NCI-H1417 treated with DMSO at 0.1 percent for 48 hours (cell line): Measurements from ENCODE around the gene KAT6B.
"Not testable (repeated sequence)": the region's sequence is repeated elsewhere in the genome, so short reads cannot be mapped to it uniquely, and the experiment has no call there.

Experiments used
- DNase-seq: peaks from one replicate; lab custom pipeline; 2025; lab: John Stamatoyannopoulos, UW

The KAT6B gene

GRCh38 chr10:74826142-74827044 is at the start of gene KAT6B:
Gene KAT6B (plus strand): TSS chr10:74826600. CDS start chr10:74842858, 16,258 bp downstream.
- peak; percentile 94 for DNase-seq

GRCh38 chr10:74778436-74779094 is 47.8 kb upstream of the KAT6B start:
- DNase-seq, result no peak

DNA sequence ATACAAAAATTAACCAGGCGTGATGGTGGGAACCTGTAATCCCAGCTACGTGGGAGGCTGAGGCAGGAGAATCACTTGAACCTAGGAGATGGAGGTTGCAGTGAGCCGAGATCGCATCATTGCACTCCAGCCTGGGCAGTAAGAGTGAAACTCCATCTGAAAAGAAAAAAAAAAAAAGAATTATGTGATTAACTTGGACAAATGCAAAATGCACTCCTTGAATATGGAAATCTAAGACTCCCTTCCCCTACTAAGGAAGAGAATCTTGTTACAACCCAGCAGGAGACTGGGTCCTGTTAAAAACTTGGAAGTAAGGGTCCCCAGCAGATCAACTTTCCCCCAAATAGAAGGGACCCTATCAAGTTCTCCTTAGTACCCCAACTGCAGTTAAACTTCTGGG is 44.5 kb upstream of the KAT6B start:
- not testable (repeated sequence) for DNase-seq

DNA sequence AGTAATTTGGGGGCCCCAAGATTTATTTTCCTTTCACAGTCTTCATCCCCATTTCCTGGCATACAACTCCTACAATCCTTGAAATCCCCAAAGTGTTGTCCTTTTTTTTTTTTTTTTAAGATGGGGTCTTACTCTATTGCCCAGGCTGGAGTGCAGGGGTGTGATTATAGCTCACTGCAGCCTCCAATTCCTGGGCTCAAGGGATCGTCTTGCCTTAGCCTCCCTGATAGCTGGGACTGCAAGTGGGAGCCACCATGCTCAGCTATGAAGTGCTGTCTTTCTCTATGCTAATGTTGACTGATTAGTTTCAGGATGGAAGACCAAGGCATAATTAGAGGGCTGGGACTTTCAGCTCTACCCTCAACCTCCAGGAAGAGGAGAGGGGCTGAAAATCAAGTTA is 41.9 kb upstream of the KAT6B start:
- no peak for DNase-seq

DNA sequence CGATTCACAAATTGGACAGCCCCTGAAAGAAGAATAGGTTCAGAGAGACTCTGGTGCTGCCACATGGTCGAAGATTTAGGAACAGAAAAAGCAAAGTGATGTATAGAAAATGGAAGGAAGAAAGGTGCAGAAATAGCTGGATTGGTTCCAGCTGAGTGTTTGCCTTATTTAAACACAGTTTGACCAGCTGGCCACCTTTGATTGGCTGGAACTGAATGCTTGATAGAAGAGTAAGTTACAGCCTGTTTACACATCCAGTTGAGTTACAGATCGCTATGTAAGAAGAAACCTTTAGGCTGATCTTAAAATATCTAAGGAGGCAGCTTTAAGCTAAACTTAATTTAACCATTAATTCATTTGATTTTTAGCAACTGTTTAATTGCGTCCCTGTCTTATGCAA is 40.3 kb upstream of the KAT6B start:
- DNase-seq, result no peak

- DNase-seq, result no peak
Observed at GRCh38 chr10:74787457-74787856, 38.9 kb upstream of the KAT6B start.

DNA sequence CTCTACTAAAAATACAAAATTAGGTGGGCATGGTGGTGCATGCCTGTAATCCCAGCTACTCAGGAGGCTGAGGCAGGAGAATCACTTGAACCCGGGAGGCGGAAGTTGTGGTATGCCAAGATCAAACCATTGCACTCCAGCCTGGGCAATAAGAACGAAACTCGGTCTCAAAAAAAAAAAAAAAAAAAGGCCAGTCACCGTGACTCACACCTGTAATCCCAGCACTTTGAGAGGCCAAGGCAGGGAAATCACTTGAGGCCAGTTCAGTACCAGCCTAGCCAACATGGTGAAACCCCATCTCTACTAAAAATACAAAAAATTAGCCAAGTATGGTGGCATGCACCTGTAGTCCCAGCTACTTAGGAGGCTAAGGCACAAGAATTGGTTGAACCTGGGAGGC is 34.4 kb upstream of the KAT6B start:
- not testable (repeated sequence) for DNase-seq

- DNase-seq, result no peak
Observed at GRCh38 chr10:74792726-74793125, 33.7 kb upstream of the KAT6B start.

GRCh38 chr10:74793240-74793639 is 33.2 kb upstream of the KAT6B start:
- DNase-seq, result not testable (repeated sequence)

- DNase-seq, result no peak
Observed at GRCh38 chr10:74794531-74794930, 31.9 kb upstream of the KAT6B start.

DNA sequence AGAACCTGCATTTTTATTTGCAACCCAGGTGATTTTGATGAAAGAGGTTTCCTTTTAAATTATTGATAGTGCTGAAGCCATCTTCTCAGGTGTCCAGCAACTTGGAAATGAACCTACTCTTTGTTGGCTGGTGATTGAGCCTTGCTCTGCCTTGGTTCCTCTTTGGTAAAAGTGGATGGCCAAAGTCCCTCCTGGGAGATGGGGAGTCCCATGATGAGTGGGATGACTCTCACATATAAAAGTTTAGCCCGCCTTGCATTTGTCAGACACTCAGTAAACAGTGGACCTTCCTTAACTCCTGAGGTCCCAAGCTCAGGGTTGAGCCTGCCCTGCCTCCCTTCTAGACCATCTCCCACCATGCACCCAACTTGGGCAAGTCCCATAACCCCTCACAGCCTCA is 28.9 kb upstream of the KAT6B start:
- no peak for DNase-seq

DNA sequence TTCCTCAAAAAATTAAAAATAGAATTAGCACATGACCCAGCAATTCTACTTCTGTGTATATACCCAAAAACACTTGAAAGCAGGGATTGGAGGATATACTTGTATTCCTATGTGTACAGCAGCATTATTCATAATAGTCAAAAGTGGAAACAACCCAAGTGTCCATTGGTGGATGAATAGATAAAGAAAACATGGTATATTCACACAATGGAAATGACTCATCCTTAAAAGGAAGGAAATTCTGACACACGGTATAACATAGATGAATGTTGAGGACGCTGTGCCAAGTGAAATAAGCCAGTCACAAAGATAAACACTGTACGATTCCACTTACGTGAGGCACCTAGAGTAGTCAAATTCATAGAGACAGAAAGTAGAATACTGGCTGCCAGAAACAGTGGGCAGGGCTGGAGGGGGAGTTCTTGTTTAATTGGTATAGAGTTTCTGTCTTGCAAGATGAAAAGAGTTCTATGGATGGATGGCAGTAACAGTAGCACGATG is 26.6 kb upstream of the KAT6B start:
- no peak for DNase-seq

GRCh38 chr10:74801447-74801846 is 25.0 kb upstream of the KAT6B start:
- DNase-seq, result no peak

DNA sequence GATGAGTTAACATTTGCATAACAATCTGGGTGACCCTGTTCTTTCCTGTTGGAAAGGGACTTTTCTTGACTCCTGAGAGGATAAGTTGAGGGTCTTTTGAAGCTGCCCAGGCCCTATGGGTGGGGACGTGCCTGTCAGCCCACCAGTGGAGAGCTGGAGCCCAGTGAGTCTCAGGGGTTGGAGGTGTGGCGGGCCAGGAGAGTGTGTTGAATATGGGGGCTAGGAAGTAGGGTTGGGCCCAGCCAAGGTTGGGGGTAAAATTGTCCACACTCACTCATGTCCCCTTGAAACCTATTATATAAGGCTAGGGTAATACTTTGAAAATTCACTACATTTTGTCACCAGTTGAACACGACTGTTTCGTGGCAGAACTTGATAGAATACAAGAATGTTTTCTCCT is 17.9 kb upstream of the KAT6B start:
- DNase-seq, result no peak

DNA sequence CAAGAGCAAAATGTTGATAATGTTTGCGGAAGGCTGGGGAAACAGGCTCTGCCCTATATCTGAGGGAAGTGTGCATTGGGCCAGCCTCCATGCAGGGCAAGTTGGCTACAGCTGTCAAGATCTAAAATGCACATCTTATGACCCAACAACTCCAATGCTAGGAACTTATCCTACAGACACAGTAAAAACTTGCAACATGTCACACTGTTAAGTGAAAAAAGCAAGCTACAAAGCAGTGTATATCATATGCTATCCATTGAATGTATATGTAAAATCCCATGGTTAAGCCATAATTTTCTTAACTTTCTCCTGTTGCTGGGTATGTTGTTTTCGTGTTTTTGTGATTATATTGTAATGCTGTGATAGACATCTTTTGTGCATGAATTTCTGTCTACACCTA is 16.3 kb upstream of the KAT6B start:
- DNase-seq, result no peak

DNA sequence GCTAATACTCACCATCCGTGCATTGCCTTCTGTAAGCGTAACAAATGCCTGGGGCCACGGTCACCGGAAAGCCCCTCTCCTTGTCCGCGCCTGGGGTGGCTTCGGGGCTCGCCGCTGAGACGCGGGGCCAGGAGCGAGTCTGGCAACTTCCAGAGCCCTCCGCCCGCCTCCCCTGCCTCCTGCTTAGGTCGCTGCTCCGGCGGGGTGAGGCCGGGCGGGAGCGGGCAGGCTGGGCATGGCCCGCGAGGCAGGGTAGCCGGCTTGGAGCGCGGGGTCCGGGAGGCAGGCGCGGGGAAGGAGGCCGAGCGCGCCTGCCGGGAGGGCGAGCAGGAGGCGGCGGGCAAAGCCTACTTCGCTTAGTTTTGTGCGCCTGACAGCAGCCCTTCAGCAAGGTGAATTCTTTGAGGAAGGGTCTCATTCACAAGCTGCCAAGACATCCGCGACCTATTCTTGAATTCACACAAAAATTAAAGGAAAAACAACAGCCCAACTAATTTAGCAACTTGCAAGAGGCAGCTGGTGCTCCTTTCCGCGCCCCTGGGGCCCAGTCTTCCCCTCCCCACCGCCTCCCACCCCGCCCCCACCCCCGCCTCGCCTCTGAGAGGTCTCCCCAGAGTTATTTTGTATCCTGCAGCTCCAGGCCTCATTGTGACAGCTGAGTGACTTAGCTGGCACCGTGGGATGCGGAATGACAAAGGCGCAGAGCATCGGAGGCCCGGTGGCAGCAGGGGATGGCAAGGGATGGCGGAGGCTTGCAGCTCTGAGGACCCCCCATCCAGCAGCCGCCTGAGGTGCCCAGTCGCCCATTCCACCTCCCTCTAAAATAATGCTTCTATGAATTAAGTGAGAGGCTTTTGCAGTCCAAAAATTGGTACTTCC is 12.8 kb upstream of the KAT6B start:
- no peak for DNase-seq

DNA sequence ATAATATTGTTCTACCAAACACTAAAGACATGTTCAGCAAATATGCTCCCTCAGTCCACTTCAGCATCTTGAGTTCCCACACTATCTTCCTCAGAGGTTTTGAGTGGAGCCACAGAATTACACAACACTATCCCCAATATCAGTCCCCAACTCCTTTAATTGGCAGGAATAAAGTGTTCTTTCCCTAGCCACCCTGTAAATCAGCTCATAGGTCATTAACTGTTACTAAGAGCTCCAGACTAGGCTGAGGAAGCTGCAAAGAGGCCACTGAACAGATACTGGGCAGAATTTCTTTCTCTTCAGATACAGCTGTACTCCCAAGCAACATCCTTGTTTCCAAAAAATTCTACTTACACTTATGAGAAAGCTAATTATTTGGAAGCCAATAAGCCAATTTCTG is 11.6 kb upstream of the KAT6B start:
- DNase-seq, result no peak

DNA sequence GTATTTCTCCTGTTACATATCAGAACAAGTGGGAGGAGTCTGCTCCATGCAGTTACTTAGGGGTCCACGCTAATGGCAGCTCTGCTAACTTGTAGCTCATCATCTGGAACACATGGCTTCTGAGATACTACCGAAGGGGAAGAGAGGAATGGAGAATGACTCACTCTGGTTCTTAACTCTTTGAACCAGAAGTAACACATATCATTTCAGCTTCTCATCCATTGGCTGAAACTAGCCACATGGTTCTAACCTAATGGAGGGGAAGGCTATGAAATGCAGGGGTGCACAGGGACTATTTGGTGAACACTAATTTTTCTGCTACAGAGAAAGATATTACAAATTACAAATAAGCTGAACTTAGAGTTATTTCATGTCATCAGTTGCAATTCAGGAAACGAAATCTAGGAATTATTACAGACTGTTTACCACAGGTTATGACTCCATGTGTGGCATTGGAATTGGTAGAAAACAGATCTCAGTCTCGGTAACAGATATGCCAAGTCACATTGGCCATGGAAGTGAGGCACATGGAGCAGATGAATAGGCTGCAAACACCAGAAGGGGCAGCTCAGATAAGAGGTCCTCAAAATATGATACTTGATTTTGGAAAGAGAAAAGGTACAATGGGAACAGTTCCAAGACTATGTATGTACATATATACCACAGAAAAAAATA is 9.4 kb upstream of the KAT6B start:
- no peak for DNase-seq

DNA sequence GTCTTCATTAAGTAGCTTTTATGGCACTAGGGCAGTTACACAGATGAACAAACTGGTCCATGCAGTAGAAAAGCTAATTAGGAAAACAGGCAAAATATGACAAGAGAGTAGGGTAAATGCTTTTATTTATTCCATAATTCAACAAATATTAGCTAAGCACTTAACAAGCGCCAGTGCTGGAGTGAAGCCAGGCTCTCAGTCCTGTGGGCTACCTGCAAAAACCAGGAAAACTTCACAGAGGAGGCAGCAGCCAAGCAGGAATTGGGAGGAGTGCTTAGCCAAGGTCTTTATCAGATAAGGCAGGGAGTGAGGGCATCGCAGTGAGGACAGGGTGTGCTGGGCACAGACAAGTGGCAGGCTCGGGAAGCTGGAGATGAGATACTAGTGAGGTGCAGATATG is 4.9 kb upstream of the KAT6B start:
- DNase-seq, result peak; percentile 1

DNA sequence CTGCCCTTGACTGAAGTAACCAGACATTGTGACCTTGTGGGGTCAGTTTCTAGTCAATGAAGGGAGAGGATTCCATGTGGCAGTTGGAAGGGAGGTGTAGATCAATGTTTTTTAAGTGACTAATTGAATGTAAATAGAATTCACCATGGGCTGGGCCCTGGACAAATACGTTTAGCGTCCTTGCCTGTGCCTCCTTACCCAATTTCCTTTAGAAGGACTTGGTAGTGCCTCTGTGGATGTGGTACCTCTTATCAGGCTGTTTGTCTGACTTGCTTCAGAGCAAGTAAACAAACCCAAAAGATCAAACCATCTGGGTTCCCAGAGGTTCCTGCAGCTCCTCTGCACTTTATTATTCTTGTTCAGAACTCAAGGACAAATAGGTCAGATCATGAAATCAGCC is 4.3 kb upstream of the KAT6B start:
- no peak for DNase-seq

GRCh38 chr10:74822521-74823089 is 3.8 kb upstream of the KAT6B start:
- DNase-seq, result no peak
